Endothelial cell of umbilical vein (primary cell): ENCODE data around the gene SPRED3.

Experiments used
- CTCF ChIP-seq, 2 donors: IDR thresholded peaks; 1 replicate in 1 of 2; 2 replicates in 1 of 2; pipeline ENCODE4 v1.5.1; 2011; ENCODE audit warnings: low read length in 2 of 2, mild to moderate bottlenecking in 2 of 2, moderate library complexity in 2 of 2, control low read depth in 1 of 2, inconsistent platforms in 1 of 2, low read depth in 1 of 2; ENCODE audit not compliant: insufficient read depth in 1 of 2; ENCODE audit errors: extremely low read depth in 1 of 2
- EZH2 ChIP-seq: IDR thresholded peaks from 2 replicates; pipeline ENCODE4 v1.6.1; 2012; ENCODE audit warnings: borderline replicate concordance, low read depth, mild to moderate bottlenecking, moderate library complexity, low read length, inconsistent platforms; ENCODE audit not compliant: severe bottlenecking
- POLR2AphosphoS5 ChIP-seq: IDR thresholded peaks from 2 replicates; pipeline ENCODE4 v1.6.1; 2012; ENCODE audit warnings: low read depth, mild to moderate bottlenecking, control low read depth, low read length, moderate library complexity; ENCODE audit not compliant: insufficient read depth
- TF ChIP-seq, protein P1 (sequence below): IDR thresholded peaks from 2 replicates; pipeline ENCODE4 v1.6.1; 2011; ENCODE audit not compliant: insufficient read depth, insufficient read length

- TF ChIP-seq POLR2AphosphoS5: no peak
- TF ChIP-seq CTCF (IDR thresholded peaks at IDR 0.05; ENCODE audit: extremely low read depth in 1 of 2, insufficient read depth in 1 of 2, low read depth in 1 of 2, low read length in 2 of 2): no peak
- TF ChIP-seq, protein P1, sequence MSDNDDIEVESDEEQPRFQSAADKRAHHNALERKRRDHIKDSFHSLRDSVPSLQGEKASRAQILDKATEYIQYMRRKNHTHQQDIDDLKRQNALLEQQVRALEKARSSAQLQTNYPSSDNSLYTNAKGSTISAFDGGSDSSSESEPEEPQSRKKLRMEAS: no peak
- no peak for TF ChIP-seq EZH2
Observed at GRCh38 chr19:38445362-38445761, 56.9 kb downstream of the SPRED3 start.
